H1 (cell line): ENCODE results near the gene GRIA4. TPM values are rescaled to one million over a fixed set of nuclear protein-coding genes. Genes with fewer than 3 reads are reported as not detected.

Experiments used
- CTCF ChIA-PET: fragments of 300-600 bp; sonication (Branson Sonifier 250); formaldehyde crosslinking; loops from one replicate; lab custom pipeline; 2021; ENCODE audit not compliant: partially characterized antibody; lab: Charles Lee
- POLR2A ChIA-PET: fragments of 300-600 bp; sonication (Branson Sonifier 250); formaldehyde crosslinking; loops from one replicate; lab custom pipeline; 2021; ENCODE audit warnings: inconsistent platforms; ENCODE audit not compliant: partially characterized antibody; lab: Charles Lee
- DNase-seq, 2 experiments: peaks; one replicate each; pipeline versions ENCODE4 v3.0.0 to v3.0.0-alpha.2; 2010 to 2022; ENCODE audit warnings: low spot score in 2 of 2, low read depth in 1 of 2, mixed read lengths in 1 of 2
- FAIRE-seq: peaks from 2 replicates; lab custom pipeline; 2011; peaks lifted over from hg19 to GRCh38; lab: Jason Lieb, UNC
- H2AFZ ChIP-seq: 2 replicates; pipeline ENCODE4 v1.8.1; 2012; ENCODE audit warnings: low read length, inconsistent platforms
- H2AK5ac ChIP-seq: 2 replicates; pipeline ENCODE4 v1.6.1; 2013; ENCODE audit warnings: low read depth, low read length
- H2BK120ac ChIP-seq: replicated peaks from 2 replicates; pipeline ENCODE3; 2013; ENCODE audit warnings: low read depth, low read length, inconsistent platforms
- H2BK12ac ChIP-seq: 2 replicates; pipeline ENCODE4 v1.6.1; 2013; ENCODE audit warnings: low read depth, low read length
- H2BK15ac ChIP-seq: 2 replicates; pipeline ENCODE4 v1.6.1; 2013; ENCODE audit warnings: low read length
- H2BK20ac ChIP-seq: 2 replicates; pipeline ENCODE4 v1.6.1; 2013; ENCODE audit warnings: low read length
- H2BK5ac ChIP-seq: 2 replicates; pipeline ENCODE4 v1.6.1; 2013; ENCODE audit warnings: low read depth, low read length
- H3K14ac ChIP-seq: 2 replicates; pipeline ENCODE4 v1.6.1; 2013; ENCODE audit warnings: inconsistent platforms; ENCODE audit not compliant: insufficient read length
- H3K18ac ChIP-seq: 2 replicates; pipeline ENCODE4 v1.6.1; 2013; ENCODE audit warnings: low read length; ENCODE audit errors: extremely low read depth
- H3K23ac ChIP-seq: 2 replicates; pipeline ENCODE4 v1.6.1; 2013; ENCODE audit warnings: inconsistent platforms; ENCODE audit not compliant: insufficient read length
- H3K23me2 ChIP-seq: 2 replicates; pipeline ENCODE4 v1.6.1; 2013; ENCODE audit warnings: low read depth, low read length
- H3K27ac ChIP-seq: 2 replicates; pipeline ENCODE4 v1.6.1; 2011; ENCODE audit warnings: low read depth, low read length, inconsistent platforms
- H3K27me3 ChIP-seq, 4 experiments: replicated peaks in 1 of 4; 1 replicate in 1 of 4; 2 replicates in 3 of 4; pipeline versions ENCODE4 v1.6.1 to v1.8.1; 2011 to 2013; ENCODE audit warnings: low read length in 3 of 4, mild to moderate bottlenecking in 3 of 4, inconsistent platforms in 2 of 4, mixed read lengths in 2 of 4, moderate library complexity in 1 of 4; ENCODE audit not compliant: control insufficient read depth in 3 of 4, insufficient read depth in 3 of 4; ENCODE audit errors: extremely low read depth in 1 of 4
- H3K36me3 ChIP-seq, 4 experiments: 2 replicates each; pipeline versions ENCODE4 v1.6.1 to v1.8.1; 2011 to 2013; ENCODE audit warnings: mild to moderate bottlenecking in 4 of 4, low read length in 3 of 4, moderate library complexity in 2 of 4, control low read depth in 1 of 4, inconsistent platforms in 1 of 4; ENCODE audit not compliant: insufficient read depth in 4 of 4, control insufficient read depth in 2 of 4
- H3K4ac ChIP-seq: replicated peaks from 2 replicates; pipeline ENCODE3; 2013; ENCODE audit warnings: low read length, low read depth, mixed read lengths, inconsistent platforms; ENCODE audit not compliant: insufficient read length
- H3K4me1 ChIP-seq, 4 experiments: replicated peaks in 1 of 4; 1 replicate in 1 of 4; 2 replicates in 3 of 4; pipeline versions ENCODE4 v1.6.1 to v1.8.1; 2011 to 2013; ENCODE audit warnings: low read length in 3 of 4, inconsistent platforms in 2 of 4, mixed read lengths in 1 of 4; ENCODE audit not compliant: insufficient read depth in 4 of 4, control insufficient read depth in 3 of 4
- H3K4me2 ChIP-seq, 2 experiments: 2 replicates each; pipeline versions ENCODE4 v1.6.1 to v1.8.1; 2011 to 2013; ENCODE audit warnings: low read depth in 2 of 2, low read length in 2 of 2, control low read depth in 1 of 2, inconsistent platforms in 1 of 2, mild to moderate bottlenecking in 1 of 2; ENCODE audit not compliant: insufficient read depth in 1 of 2
- H3K4me3 ChIP-seq, 4 experiments: fragments of 200-600, 300-600 bp in 1 of 4; sonication (generic), shearing (Covaris generic), sonication (Bioruptor Twin) in 1 of 4; 2 replicates each; pipeline versions ENCODE4 v1.5.1 to v1.8.1; 2011 to 2016; ENCODE audit warnings: low read length in 4 of 4, low read depth in 3 of 4, control low read depth in 2 of 4, inconsistent platforms in 2 of 4, mild to moderate bottlenecking in 2 of 4, mixed read lengths in 1 of 4, moderate library complexity in 1 of 4; ENCODE audit not compliant: insufficient read depth in 2 of 4; ENCODE audit errors: extremely low read depth in 1 of 4
- H3K56ac ChIP-seq: replicated peaks from 2 replicates; pipeline ENCODE3; 2013; ENCODE audit warnings: low read depth, mild to moderate bottlenecking, mixed read lengths, low read length, inconsistent platforms; ENCODE audit not compliant: insufficient read length
- H3K79me1 ChIP-seq: 2 replicates; pipeline ENCODE4 v1.6.1; 2013; ENCODE audit warnings: low read depth, low read length, control low read depth
- H3K79me2 ChIP-seq, 2 experiments: 2 replicates each; pipeline versions ENCODE4 v1.6.1 to v1.8.1; 2012 to 2013; ENCODE audit warnings: low read length in 2 of 2, mild to moderate bottlenecking in 2 of 2, inconsistent platforms in 1 of 2; ENCODE audit not compliant: insufficient read depth in 2 of 2, control insufficient read depth in 1 of 2
- H3K9ac ChIP-seq, 4 experiments: replicated peaks in 1 of 4; 1 replicate in 1 of 4; 2 replicates in 3 of 4; pipeline versions ENCODE4 v1.6.1 to v1.8.1; 2011 to 2013; ENCODE audit warnings: low read depth in 3 of 4, low read length in 3 of 4, control low read depth in 2 of 4, mild to moderate bottlenecking in 2 of 4, moderate library complexity in 2 of 4, inconsistent platforms in 1 of 4; ENCODE audit errors: extremely low read depth in 1 of 4
- H3K9me3 ChIP-seq, 2 experiments: 2 replicates each; pipeline versions ENCODE4 v1.6.1 to v1.8.1; 2012 to 2013; ENCODE audit warnings: mild to moderate bottlenecking in 2 of 2, moderate library complexity in 2 of 2, control low read depth in 1 of 2, inconsistent platforms in 1 of 2, low read depth in 1 of 2, low read length in 1 of 2, mixed read lengths in 1 of 2; ENCODE audit not compliant: insufficient read depth in 2 of 2
- H4K20me1 ChIP-seq, 2 experiments: replicated peaks in 1 of 2; 2 replicates each; pipeline versions ENCODE3 to v1.8.1; 2011 to 2013; ENCODE audit warnings: inconsistent platforms in 2 of 2, low read length in 2 of 2, mild to moderate bottlenecking in 1 of 2; ENCODE audit not compliant: insufficient read depth in 2 of 2, control insufficient read depth in 1 of 2
- H4K5ac ChIP-seq: 2 replicates; pipeline ENCODE4 v1.6.1; 2013; ENCODE audit warnings: low read length, low read depth, mixed read lengths, inconsistent platforms; ENCODE audit not compliant: insufficient read length
- H4K8ac ChIP-seq: 2 replicates; pipeline ENCODE4 v1.8.0; 2013; ENCODE audit warnings: mild to moderate bottlenecking, moderate library complexity, low read length, inconsistent platforms; ENCODE audit not compliant: insufficient read depth; ENCODE audit errors: extremely low read depth
- H4K91ac ChIP-seq: replicated peaks from 2 replicates; pipeline ENCODE3; 2013; ENCODE audit warnings: low read length, mixed read lengths, inconsistent platforms; ENCODE audit not compliant: insufficient read length
- BCL11A ChIP-seq, 2 experiments: IDR thresholded peaks; one replicate each; pipeline ENCODE4 v1.6.1; 2011; ENCODE audit warnings: low read depth in 2 of 2, low read length in 2 of 2, mild to moderate bottlenecking in 2 of 2
- KDM5A ChIP-seq: fragments of 200-600 bp; IDR thresholded peaks from 2 replicates; pipeline ENCODE4 v1.7.1; 2012; ENCODE audit warnings: mild to moderate bottlenecking, low read length, inconsistent platforms, mixed read lengths
- NRF1 ChIP-seq: IDR thresholded peaks from 2 replicates; pipeline ENCODE4 v1.6.1; 2011; ENCODE audit warnings: mild to moderate bottlenecking, low read depth, low read length, improper control_type of control experiment
- PHF8 ChIP-seq: fragments of 200-600 bp; sonication (generic); conservative IDR thresholded peaks from 2 replicates; pipeline ENCODE4 v1.7.1; 2012; ENCODE audit warnings: low read depth, mild to moderate bottlenecking, inconsistent platforms, low read length, moderate library complexity
- RAD21 ChIP-seq, 2 experiments: IDR thresholded peaks in 1 of 2; conservative IDR thresholded peaks in 1 of 2; 2 replicates each; pipeline ENCODE4 v1.6.1; 2011; ENCODE audit warnings: low read depth in 2 of 2, low read length in 2 of 2, improper control_type of control experiment in 1 of 2, inconsistent platforms in 1 of 2, mild to moderate bottlenecking in 1 of 2, moderate library complexity in 1 of 2
- RBBP5 ChIP-seq: IDR thresholded peaks from 2 replicates; pipeline ENCODE4 v1.7.1; 2012; ENCODE audit warnings: low read depth, mild to moderate bottlenecking, inconsistent platforms, low read length, moderate library complexity, borderline replicate concordance
- RNF2 ChIP-seq: fragments of 200-900, 300-1000 bp; sonication (generic); IDR thresholded peaks from 2 replicates; pipeline ENCODE4 v1.7.1; 2016; ENCODE audit warnings: borderline replicate concordance, low read depth, mild to moderate bottlenecking, antibody characterized with exemption, low read length; ENCODE audit not compliant: poor library complexity, severe bottlenecking; ENCODE audit errors: missing control alignments
- RXRA ChIP-seq: IDR thresholded peaks from 2 replicates; pipeline ENCODE4 v1.6.1; 2011; ENCODE audit warnings: low read depth, mild to moderate bottlenecking, low read length, moderate library complexity; ENCODE audit not compliant: insufficient read depth
- SIRT6 ChIP-seq: IDR thresholded peaks from one replicate; pipeline ENCODE4 v1.7.1; 2012; ENCODE audit warnings: low read length, inconsistent platforms
- SP2 ChIP-seq: IDR thresholded peaks from 2 replicates; pipeline ENCODE4 v1.6.1; 2012; ENCODE audit warnings: mild to moderate bottlenecking, low read length, inconsistent platforms
- SP4 ChIP-seq: IDR thresholded peaks from 2 replicates; pipeline ENCODE4 v1.6.1; 2012; ENCODE audit warnings: low read length, inconsistent platforms
- TCF12 ChIP-seq: IDR thresholded peaks from 2 replicates; pipeline ENCODE4 v1.6.1; 2011; ENCODE audit warnings: low read depth, mild to moderate bottlenecking, low read length
- USF2 ChIP-seq: IDR thresholded peaks from 2 replicates; pipeline ENCODE4 v1.6.1; 2011; ENCODE audit warnings: low read length, improper control_type of control experiment
- YY1 ChIP-seq: IDR thresholded peaks from 2 replicates; pipeline ENCODE4 v1.6.1; 2011; ENCODE audit warnings: low read depth, mild to moderate bottlenecking, low read length
- ZNF274 ChIP-seq: IDR thresholded peaks from 2 replicates; pipeline ENCODE4 v1.7.0; 2012; ENCODE audit warnings: low read length, borderline replicate concordance; ENCODE audit errors: extremely low read depth
- polyA plus RNA-seq, 7 experiments: library from polyadenylated mRNA; depleted of rRNA in 3 of 7; stranded (reverse) in 5 of 7; unstranded in 2 of 7; fragments of >200 nt in 5 of 7; fragments of 200-250 nt in 2 of 7; gene quantifications; 1 replicate in 5 of 7; 2 replicates in 1 of 7; 4 replicates in 1 of 7; pipeline versions ENCODE4 v1.2.1 to v1.2.3, GENCODE V29; 2011 to 2013; ENCODE audit warnings: missing spikeins in 2 of 7, mixed read lengths in 2 of 7
- total RNA-seq: library from RNA; stranded (reverse); fragmentation: NEBNext Ultra II Directional; extraction: Animal tissue kit (Norgen Biotek cat#: 25700); gene quantifications from 2 replicates; pipeline ENCODE4 v1.2.1, GENCODE V29; 2021

GRIA4 gene
- total and polyA plus RNA-seq, 2 of the 8 experiments (the other 6 are each of a cell fraction or from before 2014, with no cell fraction given) = 12.5 to 21.8 TPM

- H4K8ac ChIP-seq = no peak overlapping the region
- CTCF ChIA-PET = no interaction called here
- no peak overlapping the region for H3K56ac ChIP-seq
- H3K79me1 ChIP-seq = no peaks in the 10 kb centered on the region
- no peaks in the 10 kb centered on the region for H4K20me1 ChIP-seq
- no peak overlapping the region for H3K4ac ChIP-seq
- H3K23me2 ChIP-seq = no peaks in the 10 kb centered on the region
- H3K27ac ChIP-seq = no peak overlapping the region
- H3K27me3 ChIP-seq = no peaks in the 10 kb centered on the region
- H2BK15ac ChIP-seq = no peak overlapping the region
- no peak overlapping the region for H2AFZ ChIP-seq
- no peak overlapping the region for H2BK20ac ChIP-seq
- H2BK120ac ChIP-seq = no peak overlapping the region
- H2BK5ac ChIP-seq = no peak overlapping the region
- no peak overlapping the region for H4K5ac ChIP-seq
- no peak overlapping the region for H3K9ac ChIP-seq
- H3K18ac ChIP-seq = no peak overlapping the region
- no peak for FAIRE-seq
- no peak overlapping the region for H2AK5ac ChIP-seq
- no peak for DNase-seq
- H4K91ac ChIP-seq = no peak overlapping the region
- POLR2A ChIA-PET = no interaction called here
- H3K4me3 ChIP-seq = no peak overlapping the region
- no peak overlapping the region for H3K23ac ChIP-seq
- H3K4me1 ChIP-seq = no peaks in the 10 kb centered on the region
- no peaks in the 10 kb centered on the region for H3K79me2 ChIP-seq
- H2BK12ac ChIP-seq = no peak overlapping the region
- H3K14ac ChIP-seq = no peak overlapping the region
- H3K36me3 ChIP-seq = no peaks in the 10 kb centered on the region
- no peak overlapping the region for H3K4me2 ChIP-seq
- H3K9me3 ChIP-seq = no peaks in the 10 kb centered on the region
- no peak for TF ChIP-seq NRF1
- no peak for TF ChIP-seq RXRA
- TF ChIP-seq YY1 = no peak
- no peak for TF ChIP-seq PHF8
- TF ChIP-seq RAD21 (IDR thresholded peaks at IDR 0.05 in 1 of 2, conservative IDR thresholded peaks at IDR 0.05 in 1 of 2; ENCODE audit: low read depth in 2 of 2, low read length in 2 of 2) = no peak
- no peak for TF ChIP-seq BCL11A (IDR thresholded peaks at IDR 0.05; ENCODE audit: low read depth in 2 of 2, low read length in 2 of 2)
- no peak for TF ChIP-seq KDM5A
- no peak for TF ChIP-seq RBBP5
- TF ChIP-seq SP4 = no peak
- TF ChIP-seq RNF2 = no peak
- no peak for TF ChIP-seq SIRT6
- no peak for TF ChIP-seq ZNF274
- no peak for TF ChIP-seq USF2
- TF ChIP-seq SP2 = no peak
- no peak for TF ChIP-seq TCF12
Observed at GRCh38 chr11:105953886-105954285, 344.0 kb downstream of the GRIA4 start.
